H1 (cell line): Measurements from ENCODE around the gene CD44. TPM values are rescaled to one million over a fixed set of nuclear protein-coding genes. Genes with fewer than 3 reads are reported as not detected.
A peak's percentile ranks its signal among the peaks of the same experiment; 100 is the strongest.

Experiments used
- CTCF ChIA-PET: fragments of 300-600 bp; sonication (Branson Sonifier 250); formaldehyde crosslinking; loops from one replicate; lab custom pipeline; 2021; ENCODE audit not compliant: partially characterized antibody; lab: Charles Lee
- POLR2A ChIA-PET: fragments of 300-600 bp; sonication (Branson Sonifier 250); formaldehyde crosslinking; loops from one replicate; lab custom pipeline; 2021; ENCODE audit warnings: inconsistent platforms; ENCODE audit not compliant: partially characterized antibody; lab: Charles Lee
- DNase-seq, 2 experiments: peaks; one replicate each; pipeline versions ENCODE4 v3.0.0 to v3.0.0-alpha.2; 2010 to 2022; ENCODE audit warnings: low spot score in 2 of 2, low read depth in 1 of 2, mixed read lengths in 1 of 2
- FAIRE-seq: peaks from 2 replicates; lab custom pipeline; 2011; peaks lifted over from hg19 to GRCh38; lab: Jason Lieb, UNC
- H2AFZ ChIP-seq: 2 replicates; pipeline ENCODE4 v1.8.1; 2012; ENCODE audit warnings: low read length, inconsistent platforms
- H2AK5ac ChIP-seq: 2 replicates; pipeline ENCODE4 v1.6.1; 2013; ENCODE audit warnings: low read depth, low read length
- H2BK120ac ChIP-seq: replicated peaks from 2 replicates; pipeline ENCODE3; 2013; ENCODE audit warnings: low read depth, low read length, inconsistent platforms
- H2BK12ac ChIP-seq: 2 replicates; pipeline ENCODE4 v1.6.1; 2013; ENCODE audit warnings: low read depth, low read length
- H2BK15ac ChIP-seq: 2 replicates; pipeline ENCODE4 v1.6.1; 2013; ENCODE audit warnings: low read length
- H2BK20ac ChIP-seq: 2 replicates; pipeline ENCODE4 v1.6.1; 2013; ENCODE audit warnings: low read length
- H2BK5ac ChIP-seq: 2 replicates; pipeline ENCODE4 v1.6.1; 2013; ENCODE audit warnings: low read depth, low read length
- H3K14ac ChIP-seq: 2 replicates; pipeline ENCODE4 v1.6.1; 2013; ENCODE audit warnings: inconsistent platforms; ENCODE audit not compliant: insufficient read length
- H3K18ac ChIP-seq: 2 replicates; pipeline ENCODE4 v1.6.1; 2013; ENCODE audit warnings: low read length; ENCODE audit errors: extremely low read depth
- H3K23ac ChIP-seq: 2 replicates; pipeline ENCODE4 v1.6.1; 2013; ENCODE audit warnings: inconsistent platforms; ENCODE audit not compliant: insufficient read length
- H3K23me2 ChIP-seq: 2 replicates; pipeline ENCODE4 v1.6.1; 2013; ENCODE audit warnings: low read depth, low read length
- H3K27ac ChIP-seq: 2 replicates; pipeline ENCODE4 v1.6.1; 2011; ENCODE audit warnings: low read depth, low read length, inconsistent platforms
- H3K27me3 ChIP-seq, 4 experiments: replicated peaks in 1 of 4; 1 replicate in 1 of 4; 2 replicates in 3 of 4; pipeline versions ENCODE4 v1.6.1 to v1.8.1; 2011 to 2013; ENCODE audit warnings: low read length in 3 of 4, mild to moderate bottlenecking in 3 of 4, inconsistent platforms in 2 of 4, mixed read lengths in 2 of 4, moderate library complexity in 1 of 4; ENCODE audit not compliant: control insufficient read depth in 3 of 4, insufficient read depth in 3 of 4; ENCODE audit errors: extremely low read depth in 1 of 4
- H3K36me3 ChIP-seq, 4 experiments: 2 replicates each; pipeline versions ENCODE4 v1.6.1 to v1.8.1; 2011 to 2013; ENCODE audit warnings: mild to moderate bottlenecking in 4 of 4, low read length in 3 of 4, moderate library complexity in 2 of 4, control low read depth in 1 of 4, inconsistent platforms in 1 of 4; ENCODE audit not compliant: insufficient read depth in 4 of 4, control insufficient read depth in 2 of 4
- H3K4ac ChIP-seq: replicated peaks from 2 replicates; pipeline ENCODE3; 2013; ENCODE audit warnings: low read length, low read depth, mixed read lengths, inconsistent platforms; ENCODE audit not compliant: insufficient read length
- H3K4me1 ChIP-seq, 4 experiments: replicated peaks in 1 of 4; 1 replicate in 1 of 4; 2 replicates in 3 of 4; pipeline versions ENCODE4 v1.6.1 to v1.8.1; 2011 to 2013; ENCODE audit warnings: low read length in 3 of 4, inconsistent platforms in 2 of 4, mixed read lengths in 1 of 4; ENCODE audit not compliant: insufficient read depth in 4 of 4, control insufficient read depth in 3 of 4
- H3K4me2 ChIP-seq, 2 experiments: 2 replicates each; pipeline versions ENCODE4 v1.6.1 to v1.8.1; 2011 to 2013; ENCODE audit warnings: low read depth in 2 of 2, low read length in 2 of 2, control low read depth in 1 of 2, inconsistent platforms in 1 of 2, mild to moderate bottlenecking in 1 of 2; ENCODE audit not compliant: insufficient read depth in 1 of 2
- H3K4me3 ChIP-seq, 4 experiments: fragments of 200-600, 300-600 bp in 1 of 4; sonication (generic), shearing (Covaris generic), sonication (Bioruptor Twin) in 1 of 4; 2 replicates each; pipeline versions ENCODE4 v1.5.1 to v1.8.1; 2011 to 2016; ENCODE audit warnings: low read length in 4 of 4, low read depth in 3 of 4, control low read depth in 2 of 4, inconsistent platforms in 2 of 4, mild to moderate bottlenecking in 2 of 4, mixed read lengths in 1 of 4, moderate library complexity in 1 of 4; ENCODE audit not compliant: insufficient read depth in 2 of 4; ENCODE audit errors: extremely low read depth in 1 of 4
- H3K56ac ChIP-seq: replicated peaks from 2 replicates; pipeline ENCODE3; 2013; ENCODE audit warnings: low read depth, mild to moderate bottlenecking, mixed read lengths, low read length, inconsistent platforms; ENCODE audit not compliant: insufficient read length
- H3K79me1 ChIP-seq: 2 replicates; pipeline ENCODE4 v1.6.1; 2013; ENCODE audit warnings: low read depth, low read length, control low read depth
- H3K79me2 ChIP-seq, 2 experiments: 2 replicates each; pipeline versions ENCODE4 v1.6.1 to v1.8.1; 2012 to 2013; ENCODE audit warnings: low read length in 2 of 2, mild to moderate bottlenecking in 2 of 2, inconsistent platforms in 1 of 2; ENCODE audit not compliant: insufficient read depth in 2 of 2, control insufficient read depth in 1 of 2
- H3K9ac ChIP-seq, 4 experiments: replicated peaks in 1 of 4; 1 replicate in 1 of 4; 2 replicates in 3 of 4; pipeline versions ENCODE4 v1.6.1 to v1.8.1; 2011 to 2013; ENCODE audit warnings: low read depth in 3 of 4, low read length in 3 of 4, control low read depth in 2 of 4, mild to moderate bottlenecking in 2 of 4, moderate library complexity in 2 of 4, inconsistent platforms in 1 of 4; ENCODE audit errors: extremely low read depth in 1 of 4
- H3K9me3 ChIP-seq, 2 experiments: 2 replicates each; pipeline versions ENCODE4 v1.6.1 to v1.8.1; 2012 to 2013; ENCODE audit warnings: mild to moderate bottlenecking in 2 of 2, moderate library complexity in 2 of 2, control low read depth in 1 of 2, inconsistent platforms in 1 of 2, low read depth in 1 of 2, low read length in 1 of 2, mixed read lengths in 1 of 2; ENCODE audit not compliant: insufficient read depth in 2 of 2
- H4K20me1 ChIP-seq, 2 experiments: replicated peaks in 1 of 2; 2 replicates each; pipeline versions ENCODE3 to v1.8.1; 2011 to 2013; ENCODE audit warnings: inconsistent platforms in 2 of 2, low read length in 2 of 2, mild to moderate bottlenecking in 1 of 2; ENCODE audit not compliant: insufficient read depth in 2 of 2, control insufficient read depth in 1 of 2
- H4K5ac ChIP-seq: 2 replicates; pipeline ENCODE4 v1.6.1; 2013; ENCODE audit warnings: low read length, low read depth, mixed read lengths, inconsistent platforms; ENCODE audit not compliant: insufficient read length
- H4K8ac ChIP-seq: 2 replicates; pipeline ENCODE4 v1.8.0; 2013; ENCODE audit warnings: mild to moderate bottlenecking, moderate library complexity, low read length, inconsistent platforms; ENCODE audit not compliant: insufficient read depth; ENCODE audit errors: extremely low read depth
- H4K91ac ChIP-seq: replicated peaks from 2 replicates; pipeline ENCODE3; 2013; ENCODE audit warnings: low read length, mixed read lengths, inconsistent platforms; ENCODE audit not compliant: insufficient read length
- CEBPB ChIP-seq: IDR thresholded peaks from 2 replicates; pipeline ENCODE4 v1.6.1; 2012; ENCODE audit warnings: low read depth, low read length
- EP300 ChIP-seq, 2 experiments: IDR thresholded peaks; 1 replicate in 1 of 2; 2 replicates in 1 of 2; pipeline ENCODE4 v1.6.1; 2011 to 2012; ENCODE audit warnings: low read depth in 2 of 2, low read length in 2 of 2, mild to moderate bottlenecking in 2 of 2, borderline replicate concordance in 1 of 2, inconsistent platforms in 1 of 2, moderate library complexity in 1 of 2
- HDAC2 ChIP-seq, 2 experiments: fragments of 300-600 bp in 1 of 2; sonication (generic) in 1 of 2; IDR thresholded peaks; 2 replicates each; pipeline ENCODE4 v1.6.1; 2011 to 2012; ENCODE audit warnings: low read depth in 2 of 2, low read length in 2 of 2, mild to moderate bottlenecking in 2 of 2, moderate library complexity in 2 of 2, borderline replicate concordance in 1 of 2, inconsistent platforms in 1 of 2
- HDAC6 ChIP-seq: IDR thresholded peaks from one replicate; pipeline ENCODE4 v1.7.1; 2012; ENCODE audit warnings: low read depth, mild to moderate bottlenecking, inconsistent platforms, low read length, moderate library complexity
- WGBS, 2 experiments: shearing (Covaris generic) in 1 of 2; methylation state at CpG; one replicate each; pipeline versions ENCODE4 v1.1.6 to v1.1.7; 2013 to 2015; ENCODE audit warnings: low lambda C conversion rate in 2 of 2, mixed read lengths in 2 of 2, inconsistent platforms in 1 of 2, low coverage in 1 of 2, missing lambda C conversion rate in 1 of 2; ENCODE audit not compliant: insufficient replicate concordance in 2 of 2, insufficient coverage in 1 of 2, insufficient read length in 1 of 2; ENCODE audit errors: extremely low coverage in 1 of 2, missing lambda C conversion rate in 1 of 2; 5-methylcytosine and 5-hydroxymethylcytosine counted together
- polyA plus RNA-seq, 7 experiments: library from polyadenylated mRNA; depleted of rRNA in 3 of 7; stranded (reverse) in 5 of 7; unstranded in 2 of 7; fragments of >200 nt in 5 of 7; fragments of 200-250 nt in 2 of 7; gene quantifications; 1 replicate in 5 of 7; 2 replicates in 1 of 7; 4 replicates in 1 of 7; pipeline versions ENCODE4 v1.2.1 to v1.2.3, GENCODE V29; 2011 to 2013; ENCODE audit warnings: missing spikeins in 2 of 7, mixed read lengths in 2 of 7
- total RNA-seq: library from RNA; stranded (reverse); fragmentation: NEBNext Ultra II Directional; extraction: Animal tissue kit (Norgen Biotek cat#: 25700); gene quantifications from 2 replicates; pipeline ENCODE4 v1.2.1, GENCODE V29; 2021

CD44 gene
- total and polyA plus RNA-seq, 2 of the 8 experiments (the other 6 are each of a cell fraction or from before 2014, with no cell fraction given) = 11.8 to 13.7 TPM

- Histone ChIP-seq H3K4me1 (no peaks in the 10 kb centered on the region), H3K9ac (no peak overlapping the region), H3K27me3 (no peaks in the 10 kb centered on the region), H3K79me1 (no peaks in the 10 kb centered on the region), H4K91ac (no peak overlapping the region), H2BK20ac (no peak overlapping the region), H2AFZ (no peak overlapping the region), H3K9me3 (no peaks in the 10 kb centered on the region), H4K20me1 (no peaks in the 10 kb centered on the region), H4K5ac (no peak overlapping the region), H3K36me3 (no peaks in the 10 kb centered on the region), H3K56ac (no peak overlapping the region), H2AK5ac (no peak overlapping the region), H2BK15ac (no peak overlapping the region), H2BK5ac (no peak overlapping the region), H3K23me2 (no peaks in the 10 kb centered on the region), H3K27ac (no peak overlapping the region), H3K79me2 (no peaks in the 10 kb centered on the region), H2BK12ac (no peak overlapping the region), H3K4me3 (no peak overlapping the region), H3K4ac (no peak overlapping the region), H2BK120ac (no peak overlapping the region), H4K8ac (no peak overlapping the region), H3K14ac (no peak overlapping the region), H3K23ac (no peak overlapping the region), H3K18ac (no peak overlapping the region), H3K4me2 (no peak overlapping the region)
- DNase-seq (no peak), FAIRE-seq (no peak)
- no peak for TF ChIP-seq EP300 (IDR thresholded peaks at IDR 0.05; ENCODE audit: borderline replicate concordance in 1 of 2, low read depth in 2 of 2, low read length in 2 of 2)
- no peak for TF ChIP-seq HDAC6
- peak; percentile 79 for TF ChIP-seq CEBPB
- TF ChIP-seq HDAC2 (IDR thresholded peaks at IDR 0.05; ENCODE audit: borderline replicate concordance in 1 of 2, low read depth in 2 of 2, low read length in 2 of 2) = no peak
- 95% methylated on average over 6 of the region's 6 CpGs; no CpG with 5 or more reads in 1 of the 2 experiments for WGBS, 2 experiments
- POLR2A ChIA-PET = no interaction called here
- CTCF ChIA-PET = interaction anchor here (0.6 kb wide), 1 partner anchor 50 kb away, joined by 3 read pairs; no protein-coding TSS in a partner anchor
These were observed 51.9 kb downstream of the CD44 start for GRCh38 chr11:35190804-35191348.
